MM.1S (cell line): ENCODE results near the gene LCN10.
"Not testable (repeated sequence)": the region's sequence is repeated elsewhere in the genome, so short reads cannot be mapped to it uniquely, and the experiment has no call there.

Experiments
- DNase-seq: peaks from one replicate; pipeline ENCODE4 v3.0.0-alpha.2; 2015
- H2AFZ ChIP-seq: fragments of 300-600 bp; sonication (generic); 2 replicates; pipeline ENCODE4 v1.6.0; 2016; ENCODE audit warnings: antibody characterized with exemption, low read length
- H3F3A ChIP-seq: fragments of 300-600 bp; sonication (generic); 2 replicates; pipeline ENCODE4 v1.6.1; 2016; ENCODE audit warnings: mild to moderate bottlenecking, antibody characterized with exemption, low read length, moderate library complexity, mixed read lengths; ENCODE audit not compliant: insufficient read depth
- H3K27ac ChIP-seq: fragments of 300-600 bp; sonication (generic); 2 replicates; pipeline ENCODE4 v1.5.1; 2016; ENCODE audit warnings: mild to moderate bottlenecking, low read length
- H3K27me3 ChIP-seq: fragments of 300-600 bp; sonication (generic); replicated peaks from 2 replicates; pipeline ENCODE4 v1.6.0; 2016; ENCODE audit warnings: low read length; ENCODE audit not compliant: insufficient read depth
- H3K36me3 ChIP-seq: fragments of 300-600 bp; sonication (generic); replicated peaks from 2 replicates; pipeline ENCODE4 v1.6.1; 2016; ENCODE audit warnings: mild to moderate bottlenecking, low read length, mixed read lengths; ENCODE audit not compliant: insufficient read depth
- H3K4me1 ChIP-seq: fragments of 300-600 bp; sonication (generic); 2 replicates; pipeline ENCODE4 v1.6.1; 2016; ENCODE audit warnings: low read length, mixed read lengths
- H3K4me2 ChIP-seq: fragments of 300-600 bp; sonication (generic); 2 replicates; pipeline ENCODE4 v1.6.0; 2016; ENCODE audit warnings: low read depth, low read length
- H3K4me3 ChIP-seq: fragments of 300-600 bp; sonication (generic); 2 replicates; pipeline ENCODE4 v1.5.1; 2016; ENCODE audit warnings: low read length, mixed read lengths
- H3K79me2 ChIP-seq: fragments of 300-600 bp; sonication (generic); 2 replicates; pipeline ENCODE4 v1.6.1; 2016; ENCODE audit warnings: mixed run types, low read length, mixed read lengths
- H3K9ac ChIP-seq: fragments of 300-600 bp; sonication (generic); 2 replicates; pipeline ENCODE4 v1.6.1; 2016; ENCODE audit warnings: low read length, mixed read lengths
- H3K9me2 ChIP-seq: fragments of 300-600 bp; sonication (generic); replicated peaks from 2 replicates; pipeline ENCODE4 v1.6.1; 2016; ENCODE audit warnings: mild to moderate bottlenecking, low read length, mixed read lengths; ENCODE audit not compliant: insufficient read depth
- H3K9me3 ChIP-seq: fragments of 300-600 bp; sonication (generic); replicated peaks from 2 replicates; pipeline ENCODE4 v1.6.1; 2016; ENCODE audit warnings: mild to moderate bottlenecking, low read length, mixed read lengths; ENCODE audit not compliant: insufficient read depth
- H4K20me1 ChIP-seq: fragments of 300-600 bp; sonication (generic); 2 replicates; pipeline ENCODE4 v1.6.1; 2016; ENCODE audit warnings: mild to moderate bottlenecking, low read length, moderate library complexity, mixed read lengths; ENCODE audit not compliant: insufficient read depth
- EZH2 ChIP-seq: fragments of 300-600 bp; sonication (generic); optimal IDR thresholded peaks from 2 replicates; pipeline ENCODE3; 2017; ENCODE audit warnings: low read depth, mild to moderate bottlenecking, antibody characterized with exemption, low read length, mixed read lengths
- EZH2phosphoT487 ChIP-seq: fragments of 300-600 bp; sonication (generic); IDR thresholded peaks from 2 replicates; pipeline ENCODE4 v1.6.1; 2018; ENCODE audit warnings: antibody characterized with exemption, low read length
- TF ChIP-seq, protein P1 (sequence below): fragments of 300-600 bp; sonication (generic); IDR thresholded peaks from 2 replicates; pipeline ENCODE4 v1.5.1; 2016; ENCODE audit warnings: antibody characterized with exemption, low read length, mixed read lengths

LCN10 gene

DNA sequence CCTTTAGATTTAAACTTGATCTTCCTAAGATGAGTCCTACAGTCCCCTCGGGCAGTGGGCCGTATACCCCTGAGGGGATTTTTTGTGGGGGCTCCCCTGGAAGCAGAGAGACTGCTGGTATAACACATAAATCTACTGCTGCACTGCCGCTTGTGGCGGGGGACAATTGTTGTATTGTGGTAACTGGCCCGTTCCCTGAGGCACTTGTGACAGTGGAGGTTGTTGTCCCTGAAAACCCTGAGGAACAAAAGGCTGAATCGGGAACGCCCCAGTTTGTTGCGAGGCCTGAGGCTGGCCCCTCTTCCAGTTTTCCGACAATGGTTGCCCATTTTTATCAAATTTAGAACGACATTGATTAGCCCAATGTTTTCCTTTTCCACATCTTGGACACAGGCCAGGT lies 43.7 kb upstream of the LCN10 start:
- peaks cover 3% of the 10 kb centered on the region; the same call in 1 of the 2 replicates for H3K4me1 ChIP-seq
- H3K9ac ChIP-seq: no peak overlapping the region
- no peak overlapping the region for H3K27ac ChIP-seq
- H3K36me3 ChIP-seq: no peaks in the 10 kb centered on the region
- H3K9me3 ChIP-seq: no peaks in the 10 kb centered on the region
- no peak for DNase-seq
- H3F3A ChIP-seq: peaks cover 3% of the 10 kb centered on the region; the same call in 1 of the 2 replicates
- TF ChIP-seq EZH2: no peak
- no peak for TF ChIP-seq EZH2phosphoT487
- TF ChIP-seq, protein P1, sequence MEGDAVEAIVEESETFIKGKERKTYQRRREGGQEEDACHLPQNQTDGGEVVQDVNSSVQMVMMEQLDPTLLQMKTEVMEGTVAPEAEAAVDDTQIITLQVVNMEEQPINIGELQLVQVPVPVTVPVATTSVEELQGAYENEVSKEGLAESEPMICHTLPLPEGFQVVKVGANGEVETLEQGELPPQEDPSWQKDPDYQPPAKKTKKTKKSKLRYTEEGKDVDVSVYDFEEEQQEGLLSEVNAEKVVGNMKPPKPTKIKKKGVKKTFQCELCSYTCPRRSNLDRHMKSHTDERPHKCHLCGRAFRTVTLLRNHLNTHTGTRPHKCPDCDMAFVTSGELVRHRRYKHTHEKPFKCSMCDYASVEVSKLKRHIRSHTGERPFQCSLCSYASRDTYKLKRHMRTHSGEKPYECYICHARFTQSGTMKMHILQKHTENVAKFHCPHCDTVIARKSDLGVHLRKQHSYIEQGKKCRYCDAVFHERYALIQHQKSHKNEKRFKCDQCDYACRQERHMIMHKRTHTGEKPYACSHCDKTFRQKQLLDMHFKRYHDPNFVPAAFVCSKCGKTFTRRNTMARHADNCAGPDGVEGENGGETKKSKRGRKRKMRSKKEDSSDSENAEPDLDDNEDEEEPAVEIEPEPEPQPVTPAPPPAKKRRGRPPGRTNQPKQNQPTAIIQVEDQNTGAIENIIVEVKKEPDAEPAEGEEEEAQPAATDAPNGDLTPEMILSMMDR: no peak
- no peak overlapping the region for H3K4me2 ChIP-seq
- H4K20me1 ChIP-seq: no peaks in the 10 kb centered on the region
- H3K79me2 ChIP-seq: no peaks in the 10 kb centered on the region
- no peak overlapping the region for H3K4me3 ChIP-seq
- H3K9me2 ChIP-seq: no peaks in the 10 kb centered on the region
- no peak overlapping the region for H2AFZ ChIP-seq
- peaks cover 29% of the 10 kb centered on the region for H3K27me3 ChIP-seq

DNA sequence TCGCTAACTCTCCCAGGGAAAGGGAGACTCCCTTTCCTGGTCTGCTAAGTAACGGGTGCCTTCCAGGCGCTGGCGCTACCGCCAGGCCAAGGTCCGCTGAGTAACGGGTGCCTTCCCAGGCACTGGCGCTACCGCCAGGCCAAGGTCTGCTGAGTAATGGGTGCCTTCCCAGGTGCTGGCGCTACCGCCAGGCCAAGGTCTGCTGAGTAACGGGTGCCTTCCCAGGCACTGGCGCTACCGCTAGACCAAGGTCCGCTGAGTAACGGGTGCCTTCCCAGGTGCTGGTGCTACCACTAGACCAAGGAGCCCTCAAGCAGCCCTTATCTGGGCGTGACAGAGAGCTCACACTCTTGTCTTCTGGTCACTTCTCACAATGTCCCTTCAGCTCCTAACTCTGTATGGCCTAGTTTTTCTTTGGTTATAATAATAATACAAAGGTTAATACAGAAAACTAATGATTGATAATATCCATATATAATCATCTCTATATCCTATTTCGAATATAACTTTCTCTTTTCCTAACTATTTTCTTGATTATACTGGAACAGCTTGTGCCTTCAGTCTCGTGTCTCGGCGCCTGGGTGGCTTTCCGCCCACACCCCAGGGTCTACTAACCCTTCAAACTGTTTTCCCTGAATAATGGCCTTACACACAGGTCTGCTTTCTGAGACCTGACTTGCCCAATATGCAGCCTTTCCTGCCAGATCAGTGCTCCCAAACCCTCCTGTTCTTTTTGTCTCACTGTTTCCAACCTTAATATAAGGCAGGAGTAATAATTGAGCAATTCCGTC lies 43.0 kb upstream of the LCN10 start:
- peaks cover 35% of the 10 kb centered on the region for H3K27me3 ChIP-seq
- H3K9me2 ChIP-seq, H3K79me2 ChIP-seq, H3K27ac ChIP-seq, H3K4me1 ChIP-seq, H3F3A ChIP-seq, H3K4me3 ChIP-seq, H3K36me3 ChIP-seq, H2AFZ ChIP-seq, H4K20me1 ChIP-seq, H3K9me3 ChIP-seq, DNase-seq, H3K9ac ChIP-seq, H3K4me2 ChIP-seq: not testable (repeated sequence)

GRCh38 chr9:136784997-136785361 lies 42.2 kb upstream of the LCN10 start:
- Histone ChIP-seq H3K9me2 (no peaks in the 10 kb centered on the region), H3K27ac (no peak overlapping the region), H3F3A (no peaks in the 10 kb centered on the region), H3K36me3 (no peaks in the 10 kb centered on the region), H3K4me1 (no peaks in the 10 kb centered on the region; the same call in 1 of the 2 replicates), H2AFZ (no peak overlapping the region), H3K27me3 (peaks cover 43% of the 10 kb centered on the region), H3K4me3 (no peak overlapping the region), H3K9me3 (no peaks in the 10 kb centered on the region), H3K79me2 (no peaks in the 10 kb centered on the region), H3K4me2 (no peak overlapping the region), H4K20me1 (no peaks in the 10 kb centered on the region), H3K9ac (no peak overlapping the region)
- TF ChIP-seq, protein P1: no peak
- TF ChIP-seq EZH2 (no peak), EZH2phosphoT487 (no peak)
- peak; percentile 66 for DNase-seq

- Histone ChIP-seq H3K79me2 (no peaks in the 10 kb centered on the region), H3K4me2 (no peak overlapping the region), H3K27me3 (peaks cover 48% of the 10 kb centered on the region)
These were observed 41.7 kb upstream of the LCN10 start for GRCh38 chr9:136784249-136784996.

More at GRCh38 chr9:136784249-136784996, 41.7 kb upstream of the LCN10 start:
- no peaks in the 10 kb centered on the region for H3F3A ChIP-seq
- TF ChIP-seq, protein P1: peak; percentile 46
- no peak for TF ChIP-seq EZH2
- no peaks in the 10 kb centered on the region for H3K9me3 ChIP-seq
- DNase-seq: peak; percentile 57
- no peak overlapping the region for H2AFZ ChIP-seq
- no peaks in the 10 kb centered on the region for H3K36me3 ChIP-seq
- H3K4me1 ChIP-seq: no peaks in the 10 kb centered on the region; the same call in 1 of the 2 replicates
- H3K9me2 ChIP-seq: no peaks in the 10 kb centered on the region
- H3K4me3 ChIP-seq: no peak overlapping the region
- no peak overlapping the region for H3K27ac ChIP-seq
- H4K20me1 ChIP-seq: no peaks in the 10 kb centered on the region
- H3K9ac ChIP-seq: no peak overlapping the region
